Neural crest cell (in vitro differentiated cells): ENCODE measurements around the gene TSG101. TPM values are rescaled to one million over a fixed set of nuclear protein-coding genes. Genes with fewer than 3 reads are reported as not detected.

Experiments
- DNase-seq: peaks from one replicate; pipeline ENCODE4 v3.0.0; 2021; ENCODE audit warnings: low read depth, mixed read lengths, low spot score
- H3K27ac Mint-ChIP-seq: one replicate; pipeline ENCODE4 v1.8.0; 2021; ENCODE audit warnings: mild to moderate bottlenecking, mixed read lengths; ENCODE audit not compliant: unreplicated experiment
- H3K27me3 Mint-ChIP-seq: 2 replicates; pipeline ENCODE4 v1.8.0; 2021; ENCODE audit warnings: low read depth, mild to moderate bottlenecking, mixed read lengths
- H3K36me3 Mint-ChIP-seq: 2 replicates; pipeline ENCODE4 v1.8.0; 2021; ENCODE audit warnings: low read depth, mild to moderate bottlenecking, mixed read lengths
- H3K4me1 Mint-ChIP-seq: 2 replicates; pipeline ENCODE4 v1.8.0; 2021; ENCODE audit warnings: mixed read lengths
- H3K4me3 Mint-ChIP-seq: one replicate; pipeline ENCODE4 v1.8.0; 2021; ENCODE audit warnings: mild to moderate bottlenecking, mixed read lengths
- H3K9me3 Mint-ChIP-seq: 2 replicates; pipeline ENCODE4 v1.8.0; 2021; ENCODE audit warnings: mixed read lengths
- CTCF ChIP-seq: fragments of 200-600 bp; sonication (generic); conservative IDR thresholded peaks from 2 replicates; pipeline ENCODE4 v1.5.0; 2021; ENCODE audit warnings: antibody characterized with exemption, mild to moderate bottlenecking
- total RNA-seq: library from RNA; stranded (reverse); gene quantifications from 2 replicates; pipeline ENCODE4 v1.2.1, GENCODE V29; 2021

TSG101 gene
- total RNA-seq, 1 donor from 2014 or later, result 45.8 TPM

GRCh38 chr11:18521122-18521521 lies 5.6 kb downstream of the TSG101 start:
- Mint-ChIP-seq H3K4me3 (no peak overlapping the region), H3K36me3 (peaks cover 2% of the 10 kb centered on the region), H3K4me1 (peaks cover 10% of the 10 kb centered on the region), H3K27ac (no peak overlapping the region), H3K9me3 (no peaks in the 10 kb centered on the region), H3K27me3 (no peaks in the 10 kb centered on the region)
- DNase-seq, result no peak
- TF ChIP-seq CTCF, result no peak

GRCh38 chr11:18502352-18502751 lies 24.4 kb downstream of the TSG101 start:
- Mint-ChIP-seq H3K27me3 (no peaks in the 10 kb centered on the region), H3K9me3 (no peaks in the 10 kb centered on the region), H3K27ac (no peak overlapping the region), H3K36me3 (peaks cover 25% of the 10 kb centered on the region), H3K4me3 (no peak overlapping the region), H3K4me1 (no peaks in the 10 kb centered on the region)
- no peak for TF ChIP-seq CTCF
- no peak for DNase-seq

GRCh38 chr11:18501629-18502028 lies 25.1 kb downstream of the TSG101 start:
- no peak for TF ChIP-seq CTCF
- no peak overlapping the region for H3K4me3 Mint-ChIP-seq
- H3K4me1 Mint-ChIP-seq, result no peaks in the 10 kb centered on the region
- no peaks in the 10 kb centered on the region for H3K9me3 Mint-ChIP-seq
- no peak for DNase-seq
- H3K27me3 Mint-ChIP-seq, result no peaks in the 10 kb centered on the region
- peaks cover 24% of the 10 kb centered on the region for H3K36me3 Mint-ChIP-seq
- H3K27ac Mint-ChIP-seq, result no peak overlapping the region

- no peak for TF ChIP-seq CTCF
- Mint-ChIP-seq H3K36me3 (peaks cover 24% of the 10 kb centered on the region), H3K27ac (no peak overlapping the region), H3K4me3 (no peak overlapping the region), H3K4me1 (no peaks in the 10 kb centered on the region), H3K27me3 (no peaks in the 10 kb centered on the region), H3K9me3 (no peaks in the 10 kb centered on the region)
- DNase-seq, result no peak
Measured at GRCh38 chr11:18498039-18498438, 28.7 kb downstream of the TSG101 start.

GRCh38 chr11:18495703-18496102 lies 31.0 kb downstream of the TSG101 start:
- Mint-ChIP-seq H3K9me3 (no peaks in the 10 kb centered on the region), H3K36me3 (peaks cover 9% of the 10 kb centered on the region)

More at GRCh38 chr11:18495703-18496102, 31.0 kb downstream of the TSG101 start:
- Mint-ChIP-seq H3K4me1 (no peaks in the 10 kb centered on the region), H3K27ac (no peak overlapping the region), H3K27me3 (no peaks in the 10 kb centered on the region), H3K4me3 (no peak overlapping the region)
- no peak for TF ChIP-seq CTCF
- DNase-seq, result no peak
